ENCODE measurements around the gene PRKG1.

PRKG1 gene

DNA sequence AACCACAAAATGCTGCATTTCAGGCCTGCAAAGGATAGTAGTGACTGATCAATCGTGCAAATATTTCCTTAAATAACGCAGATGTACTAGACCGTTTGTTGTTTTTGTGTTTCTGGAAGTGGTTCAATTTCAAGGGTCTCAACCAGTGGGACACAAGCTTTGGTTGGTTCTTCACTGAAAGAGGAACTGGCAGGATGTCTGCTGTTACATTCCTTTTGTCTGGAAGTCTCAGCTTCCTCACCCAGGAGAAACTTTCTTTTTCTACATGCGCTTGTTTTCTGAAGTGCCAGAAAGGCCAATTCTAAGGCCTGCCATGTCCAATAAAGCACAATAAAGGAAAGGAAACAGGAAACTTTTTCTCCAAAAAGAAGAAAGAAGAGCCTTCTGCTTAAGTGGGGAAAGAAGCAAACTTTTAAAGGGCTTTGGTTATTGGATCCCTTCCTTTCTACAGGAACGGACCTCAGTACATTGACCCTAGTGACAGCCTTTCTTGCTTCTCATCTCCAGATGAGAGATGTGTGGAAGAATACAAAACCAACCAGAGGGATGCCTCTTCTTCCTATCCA, 1243.9 kb downstream of the PRKG1 start:
- DNase-seq (ENCODE audit: low read depth) = peak; percentile 43

DNA sequence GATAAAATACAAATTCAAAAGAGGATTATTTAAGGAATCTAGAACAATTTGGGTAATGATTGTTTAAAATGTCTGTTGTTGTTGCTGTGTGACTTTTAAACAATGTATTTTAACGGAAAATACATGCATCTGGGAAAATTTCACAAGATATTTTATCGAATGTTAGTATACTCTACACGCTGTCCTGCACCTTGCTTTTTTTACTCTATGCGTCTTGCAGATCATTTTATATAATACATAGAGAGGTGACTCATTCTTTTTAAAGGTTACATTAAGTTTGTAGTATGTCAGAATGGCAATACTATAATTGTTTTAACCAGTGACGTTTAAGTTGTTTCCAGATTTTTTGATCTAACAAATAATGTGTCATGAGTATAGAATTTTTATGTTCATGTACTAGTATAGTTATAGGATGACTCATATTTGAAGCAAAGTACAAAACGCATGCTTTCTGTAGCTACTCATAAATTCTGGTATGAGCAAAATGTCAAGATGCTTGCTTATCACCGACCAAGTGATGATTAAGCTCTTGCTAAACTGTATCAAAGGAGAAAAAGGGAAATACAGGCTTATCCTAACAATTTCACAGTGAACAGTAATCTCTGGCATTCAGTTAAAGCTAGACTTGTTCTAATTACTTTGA, 1244.7 kb downstream of the PRKG1 start:
- peak; percentile 94 for DNase-seq (ENCODE audit: low read depth)

DNA sequence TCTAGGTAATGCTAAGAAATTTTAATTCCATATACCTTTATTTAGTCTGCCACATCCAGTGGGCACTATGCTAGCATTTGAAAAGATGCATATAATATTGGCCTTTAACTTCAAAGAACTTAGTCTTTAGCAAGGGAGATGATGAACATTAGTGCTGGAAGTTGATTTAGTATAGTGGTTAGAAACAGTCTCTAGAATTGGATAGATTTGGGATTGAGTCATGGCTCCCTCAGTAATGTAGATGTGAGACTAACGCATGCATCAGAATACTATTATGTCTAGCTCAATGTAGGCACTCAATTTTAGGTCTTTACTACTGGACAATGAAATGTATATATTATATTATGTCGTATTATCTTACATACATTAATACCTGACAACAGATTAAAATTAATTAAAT, 1245.6 kb downstream of the PRKG1 start:
- no peak for DNase-seq (ENCODE audit: low read depth)

- no peak for DNase-seq (ENCODE audit: low read depth)
These were observed 1248.0 kb downstream of the PRKG1 start for GRCh38 chr10:52322323-52322722.

GRCh38 chr10:52322936-52323335, 1248.6 kb downstream of the PRKG1 start:
- DNase-seq (ENCODE audit: low read depth) = no peak

- DNase-seq (ENCODE audit: low read depth) = no peak
These were observed 1252.1 kb downstream of the PRKG1 start for GRCh38 chr10:52326382-52326781.

GRCh38 chr10:52331638-52332364, 1257.5 kb downstream of the PRKG1 start:
- DNase-seq (ENCODE audit: low read depth) = no peak

DNA sequence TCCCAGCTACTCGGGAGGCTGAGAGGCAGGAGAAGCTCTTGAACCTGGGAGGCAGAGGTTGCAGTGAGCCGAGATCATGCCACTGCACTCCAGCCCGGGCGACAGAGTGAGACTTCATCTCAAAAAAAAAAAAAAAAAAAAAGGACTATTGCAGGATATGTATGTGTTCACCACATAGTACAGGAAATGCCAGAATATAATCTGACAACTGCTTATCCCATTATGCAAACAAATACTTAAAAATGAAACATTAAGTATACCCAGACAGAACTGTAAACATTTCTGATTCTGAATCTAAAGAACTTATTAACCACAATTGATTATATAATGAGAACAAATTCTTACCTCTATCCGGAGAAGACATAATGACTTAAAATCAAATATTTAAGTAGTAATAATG, 1258.5 kb downstream of the PRKG1 start:
- DNase-seq (ENCODE audit: low read depth) = no peak

DNA sequence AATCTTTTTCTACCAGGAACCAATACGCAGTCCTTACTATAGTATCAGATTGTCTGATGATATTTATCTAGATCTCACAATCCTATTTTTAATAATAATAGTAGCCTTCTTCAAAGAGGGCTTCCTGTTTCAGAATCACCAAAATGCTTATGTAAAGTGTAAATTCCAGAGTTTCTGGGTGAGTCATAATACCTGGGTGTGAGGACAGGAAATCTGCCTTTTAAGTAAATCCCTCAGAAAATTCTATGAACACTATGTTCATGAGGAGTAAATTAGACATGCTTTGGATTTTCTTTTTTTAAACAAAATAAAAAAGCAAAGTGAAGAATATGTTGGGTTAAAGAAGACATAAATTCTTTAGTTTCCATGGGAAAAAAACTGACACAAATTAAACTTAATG, 1260.3 kb downstream of the PRKG1 start:
- DNase-seq (ENCODE audit: low read depth) = no peak

- no peak for DNase-seq (ENCODE audit: low read depth)
These were observed 1261.4 kb downstream of the PRKG1 start for GRCh38 chr10:52335665-52336064.

DNA sequence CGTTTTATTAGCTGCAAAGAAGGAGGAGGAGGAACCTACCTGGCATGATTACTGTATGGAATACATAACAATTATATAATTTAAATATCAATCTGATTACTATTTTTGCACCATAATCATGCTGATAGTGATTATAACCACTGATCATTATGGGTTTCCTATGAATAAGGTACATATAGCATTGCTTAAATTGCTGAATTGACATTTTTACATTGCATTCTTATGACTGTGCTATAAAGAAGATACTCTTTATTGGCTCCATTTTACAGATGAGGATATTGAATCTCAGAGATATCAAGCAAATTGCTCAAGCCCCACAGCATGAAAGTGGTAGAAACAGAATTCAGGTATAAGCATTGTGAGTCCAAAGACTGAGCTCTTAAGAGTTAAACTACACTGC, 1262.9 kb downstream of the PRKG1 start:
- DNase-seq (ENCODE audit: low read depth) = no peak

DNA sequence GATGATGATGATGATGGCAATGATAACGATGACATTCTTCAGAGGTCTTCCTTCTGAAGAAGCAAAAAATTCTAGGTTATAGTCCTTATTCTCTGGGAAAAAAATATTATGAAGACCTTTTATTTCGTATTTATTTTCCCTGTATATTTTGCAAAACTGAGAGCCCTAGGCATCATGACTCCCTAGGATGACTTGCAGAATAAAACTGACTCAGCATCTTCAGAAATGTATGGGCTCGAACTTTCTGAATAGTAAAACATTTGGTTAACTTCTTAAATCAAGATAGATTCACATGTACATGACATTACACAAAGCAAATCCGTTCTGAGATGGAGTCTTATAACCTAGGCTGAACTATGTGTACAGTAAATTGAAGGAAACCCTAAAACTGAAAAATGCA, 1269.2 kb downstream of the PRKG1 start:
- no peak for DNase-seq (ENCODE audit: low read depth)

DNA sequence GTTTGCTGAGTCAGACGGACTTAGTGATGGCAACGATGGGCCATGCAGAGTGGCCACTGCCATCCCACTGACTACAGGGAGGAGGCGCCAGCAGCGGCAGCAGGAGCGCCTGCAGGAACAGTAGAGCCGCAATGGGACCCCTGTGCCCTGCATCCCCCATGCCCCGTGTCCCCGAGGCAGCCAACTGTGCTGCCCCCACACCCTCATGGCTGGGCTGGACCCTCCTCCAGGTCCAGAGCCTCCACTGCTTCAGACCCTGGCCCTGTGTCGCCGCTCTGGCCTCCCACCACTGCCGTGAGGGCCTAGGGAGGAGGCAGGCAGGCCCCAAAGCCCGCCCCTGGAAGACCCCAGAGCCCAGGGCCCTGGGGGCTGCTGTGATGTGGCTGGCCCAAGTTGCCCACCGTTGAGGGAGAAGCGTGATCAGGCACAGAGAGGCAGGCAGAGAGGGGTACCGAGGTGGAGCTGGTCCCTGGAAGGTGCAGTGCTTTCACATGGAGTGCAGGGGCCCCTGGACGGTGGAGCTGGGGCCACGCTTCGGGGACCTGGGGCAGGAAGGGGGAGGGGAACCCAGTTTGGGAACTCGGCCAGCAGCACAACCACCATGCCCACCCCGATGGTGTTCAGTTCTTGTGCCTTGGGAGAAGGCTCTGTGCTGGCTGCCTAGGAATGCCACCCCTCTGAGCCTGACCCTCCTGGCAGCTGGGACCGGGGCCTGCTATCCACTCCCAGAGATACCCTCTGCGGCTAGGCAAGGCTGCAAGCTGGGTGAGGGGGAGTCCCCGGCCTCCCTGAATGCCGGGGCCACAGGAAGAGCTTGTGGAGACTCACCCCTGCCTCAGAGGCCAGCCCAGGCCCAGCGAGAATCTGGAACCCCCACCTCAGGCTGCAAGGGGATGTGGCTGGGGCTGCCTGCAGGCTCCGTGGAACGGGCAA, 1272.4 kb downstream of the PRKG1 start:
- no peak for DNase-seq (ENCODE audit: low read depth)

DNA sequence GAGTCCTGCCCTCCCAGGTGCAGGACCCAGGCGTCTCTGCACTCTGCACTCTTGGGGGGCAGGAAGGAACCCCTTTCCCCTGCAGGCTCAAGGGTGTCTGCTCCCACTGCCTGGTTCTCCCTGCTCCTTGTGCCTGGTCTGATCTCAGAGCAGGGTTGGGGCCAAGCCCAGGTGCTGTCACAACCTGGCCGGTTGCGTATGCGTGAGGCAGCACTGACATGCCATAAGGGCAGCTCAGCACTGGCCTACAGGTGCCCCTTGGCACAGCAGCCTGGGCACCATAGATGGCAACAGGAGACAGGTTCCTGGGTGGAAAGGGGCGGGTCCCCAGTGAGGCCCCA, 1273.0 kb downstream of the PRKG1 start:
- DNase-seq (ENCODE audit: low read depth) = no peak
